GM18498 (cell line): Measurements from ENCODE around the gene DNAH9.
"Not testable (repeated sequence)": the region's sequence is repeated elsewhere in the genome, so short reads cannot be mapped to it uniquely, and the experiment has no call there.

ENCODE experiments used
- ATAC-seq: cut with Tn5 transposase; IDR thresholded peaks from one replicate; pipeline ENCODE4 v1.9.1; 2021; ENCODE audit warnings: mild to moderate bottlenecking, moderate library complexity; ENCODE audit not compliant: unreplicated experiment

The DNAH9 gene

GRCh38 chr17:11900041-11900476 is 301.8 kb downstream of the DNAH9 start:
- ATAC-seq = no peak

- no peak for ATAC-seq
Measured at GRCh38 chr17:11900655-11901054, 302.4 kb downstream of the DNAH9 start.

- ATAC-seq = no peak
Measured at GRCh38 chr17:11901931-11902330, 303.7 kb downstream of the DNAH9 start.

GRCh38 chr17:11908711-11909146 is 310.5 kb downstream of the DNAH9 start:
- ATAC-seq = no peak

GRCh38 chr17:11909348-11909747 is 311.1 kb downstream of the DNAH9 start:
- no peak for ATAC-seq

GRCh38 chr17:11916091-11916490 is 317.8 kb downstream of the DNAH9 start:
- no peak for ATAC-seq

GRCh38 chr17:11917415-11917814 is 319.1 kb downstream of the DNAH9 start:
- ATAC-seq = no peak

- no peak for ATAC-seq
Measured at GRCh38 chr17:11921296-11921695, 323.0 kb downstream of the DNAH9 start.

GRCh38 chr17:11922638-11923037 is 324.4 kb downstream of the DNAH9 start:
- ATAC-seq = no peak

GRCh38 chr17:11924076-11924475 is 325.8 kb downstream of the DNAH9 start:
- no peak for ATAC-seq

- ATAC-seq = no peak
Measured at GRCh38 chr17:11925262-11926021, 327.2 kb downstream of the DNAH9 start.

GRCh38 chr17:11928436-11928835 is 330.2 kb downstream of the DNAH9 start:
- no peak for ATAC-seq

- no peak for ATAC-seq
Measured at GRCh38 chr17:11932337-11932898, 334.1 kb downstream of the DNAH9 start.

GRCh38 chr17:11935734-11936406 is 337.6 kb downstream of the DNAH9 start:
- no peak for ATAC-seq

- ATAC-seq = no peak
Measured at GRCh38 chr17:11940904-11941303, 342.6 kb downstream of the DNAH9 start.

- not testable (repeated sequence) for ATAC-seq
Measured at GRCh38 chr17:11943086-11943485, 344.8 kb downstream of the DNAH9 start.

GRCh38 chr17:11943759-11944347 is 345.6 kb downstream of the DNAH9 start:
- no peak for ATAC-seq

- ATAC-seq = no peak
Measured at GRCh38 chr17:11944587-11944986, 346.3 kb downstream of the DNAH9 start.

GRCh38 chr17:11948789-11949188 is 350.5 kb downstream of the DNAH9 start:
- ATAC-seq = no peak

- ATAC-seq = not testable (repeated sequence)
Measured at GRCh38 chr17:11949571-11949970, 351.3 kb downstream of the DNAH9 start.

GRCh38 chr17:11950771-11951519 is 352.7 kb downstream of the DNAH9 start:
- ATAC-seq = no peak
